ENCODE data around the gene VGLL3.
"Not testable (repeated sequence)": the region's sequence is repeated elsewhere in the genome, so short reads cannot be mapped to it uniquely, and the experiment has no call there.

VGLL3 gene

DNA sequence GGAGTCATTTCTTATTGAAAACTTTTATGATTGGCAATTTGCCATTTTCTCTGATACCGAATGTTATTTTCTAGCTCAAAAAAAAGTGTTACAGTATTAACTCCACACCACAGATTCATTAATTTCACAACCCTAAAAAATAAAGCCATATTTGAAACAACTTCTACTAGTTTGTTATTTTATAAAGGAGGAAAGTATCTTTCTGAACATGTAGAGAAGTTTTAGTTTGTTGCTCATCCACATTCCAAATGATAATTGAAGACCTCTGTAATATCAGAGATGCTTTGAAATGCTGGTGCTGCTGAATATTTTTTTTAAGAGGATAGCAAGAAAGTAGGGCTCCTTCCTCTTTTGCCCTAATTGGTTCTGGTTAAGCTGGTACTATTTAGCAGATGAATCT is 1.9 kb downstream of the VGLL3 start:
- DNase-seq = no peak

DNA sequence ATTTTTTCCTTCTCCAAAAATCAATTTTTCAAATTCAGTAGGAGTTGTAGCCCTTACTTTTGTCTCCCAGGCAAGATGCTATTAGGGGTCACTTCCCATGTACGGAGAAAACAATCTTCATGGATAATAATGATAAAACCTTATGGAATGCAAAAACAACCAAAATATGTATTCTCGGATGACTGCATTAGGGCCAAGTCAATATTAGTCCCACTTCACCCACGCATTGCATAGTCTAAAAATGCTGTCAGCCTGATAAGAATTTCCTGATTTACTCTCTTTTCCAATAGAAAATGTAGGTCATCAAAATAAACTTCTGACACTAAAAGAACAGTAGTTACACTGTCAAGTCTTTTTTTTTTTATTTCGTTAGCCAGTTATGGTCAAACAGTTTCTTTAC is 2.7 kb downstream of the VGLL3 start:
- no peak for DNase-seq

DNA sequence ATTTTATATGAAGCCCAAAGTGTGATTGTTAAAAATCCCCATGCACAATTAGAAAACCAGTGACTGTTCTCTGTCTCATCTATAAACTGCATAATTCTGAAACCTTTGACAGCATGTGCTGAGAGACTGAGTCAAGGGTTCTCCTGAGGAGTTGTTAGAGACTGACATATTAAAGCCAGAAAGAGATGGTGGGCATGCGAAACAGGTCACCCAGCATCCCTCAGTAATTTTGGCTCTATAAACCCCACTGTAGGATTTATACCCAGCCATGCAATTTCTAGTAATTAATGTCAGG is 3.6 kb downstream of the VGLL3 start:
- DNase-seq = no peak

DNA sequence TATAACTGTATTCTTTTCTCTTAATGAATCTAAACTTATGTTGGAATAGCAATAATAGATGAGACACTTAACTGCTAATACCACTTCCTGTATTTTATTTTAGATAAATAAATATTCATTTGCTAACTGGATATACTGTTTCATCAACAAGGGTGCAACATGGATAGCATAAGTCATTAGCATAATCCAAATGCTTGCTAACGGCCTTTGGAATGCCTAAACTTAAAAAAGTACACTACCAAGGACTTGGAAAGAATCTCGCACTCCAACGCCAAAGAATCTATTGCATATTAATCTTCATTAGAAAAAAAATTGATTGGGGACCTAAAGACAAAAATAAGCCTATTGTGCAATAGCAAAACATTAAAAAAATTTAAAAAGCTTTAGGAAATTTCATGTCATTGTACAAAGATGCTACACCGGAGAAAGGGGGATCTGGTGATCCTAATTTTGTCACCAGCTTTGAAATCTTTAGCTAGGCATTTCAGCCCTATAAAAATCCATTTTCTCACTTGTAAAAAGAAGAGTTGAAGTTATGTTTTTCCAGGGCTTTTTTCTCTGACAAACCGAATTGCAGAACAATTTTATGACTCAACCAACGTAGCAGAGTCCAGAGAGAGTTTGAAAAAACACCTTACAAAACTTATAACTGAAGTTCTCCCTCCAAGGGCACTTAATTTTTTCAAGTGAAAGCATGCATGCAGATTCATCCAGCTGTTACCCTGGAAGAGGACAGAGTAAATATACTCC is 4.1 kb downstream of the VGLL3 start:
- no peak for DNase-seq

DNA sequence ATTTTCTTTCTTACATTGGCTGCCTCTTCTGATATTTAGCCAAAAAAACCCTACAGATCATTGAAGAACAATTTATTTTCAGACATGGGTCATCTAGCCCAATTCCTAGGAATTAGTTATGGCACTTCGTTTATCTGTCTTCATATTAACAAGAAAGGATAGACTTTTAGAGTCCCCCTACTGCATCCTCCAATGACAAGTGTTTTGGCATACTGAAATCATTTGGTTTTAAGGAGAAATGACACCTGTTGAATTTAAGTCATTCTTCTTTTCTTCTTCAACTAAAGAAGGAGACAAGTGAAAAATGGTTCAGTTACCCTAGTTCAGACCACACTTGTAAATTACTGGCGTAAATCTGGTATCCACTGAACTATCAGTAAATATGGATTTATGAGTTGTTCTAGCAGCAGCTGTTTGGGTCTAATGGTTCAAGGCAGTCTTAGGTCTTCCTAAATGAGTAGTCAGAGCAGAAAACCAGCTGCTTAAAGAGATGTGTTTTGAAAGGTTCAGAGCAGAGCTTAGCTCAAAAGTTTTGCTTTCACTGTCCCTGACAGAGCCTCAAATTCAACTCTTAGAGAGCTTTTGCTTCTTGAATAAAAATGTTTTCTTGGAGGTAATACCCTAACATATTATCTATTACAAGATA is 5.6 kb downstream of the VGLL3 start:
- DNase-seq = no peak

DNA sequence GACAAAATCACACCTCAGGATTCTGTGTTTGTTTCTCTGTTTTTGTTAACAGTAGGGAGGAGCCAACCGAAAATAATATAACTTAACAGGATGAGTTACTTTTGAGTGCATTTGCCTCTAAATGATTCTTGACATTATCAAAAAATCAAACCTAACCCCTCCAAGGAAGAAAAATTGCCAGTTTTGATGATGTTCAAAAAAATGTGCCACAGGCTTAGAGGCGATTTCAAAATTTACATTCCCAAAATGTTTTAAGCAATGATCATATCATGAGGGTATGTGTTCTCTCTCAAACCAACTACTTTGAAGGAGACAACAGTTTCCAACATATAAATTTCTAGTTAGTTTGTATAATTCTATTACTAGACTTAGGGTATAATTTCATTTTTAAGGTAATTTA is 6.7 kb downstream of the VGLL3 start:
- DNase-seq = no peak

DNA sequence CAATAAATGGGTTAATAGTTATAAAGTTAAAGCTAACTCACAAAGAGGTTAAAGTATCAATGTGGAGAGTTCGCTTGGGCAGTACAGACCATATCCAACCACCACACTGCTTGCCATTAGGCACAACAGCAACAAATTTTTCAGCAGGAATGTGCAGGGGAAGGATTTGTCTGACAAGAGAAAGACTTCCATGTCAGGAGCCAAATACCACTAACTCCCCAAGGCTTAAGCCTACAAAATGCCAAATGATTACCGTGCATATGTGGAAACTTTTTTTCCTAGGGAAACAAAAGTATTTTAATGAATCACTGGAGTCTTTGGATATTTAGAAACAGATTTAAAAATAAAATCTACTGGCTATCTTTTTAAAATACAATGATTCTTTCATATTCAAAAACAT is 8.1 kb downstream of the VGLL3 start:
- DNase-seq = no peak

DNA sequence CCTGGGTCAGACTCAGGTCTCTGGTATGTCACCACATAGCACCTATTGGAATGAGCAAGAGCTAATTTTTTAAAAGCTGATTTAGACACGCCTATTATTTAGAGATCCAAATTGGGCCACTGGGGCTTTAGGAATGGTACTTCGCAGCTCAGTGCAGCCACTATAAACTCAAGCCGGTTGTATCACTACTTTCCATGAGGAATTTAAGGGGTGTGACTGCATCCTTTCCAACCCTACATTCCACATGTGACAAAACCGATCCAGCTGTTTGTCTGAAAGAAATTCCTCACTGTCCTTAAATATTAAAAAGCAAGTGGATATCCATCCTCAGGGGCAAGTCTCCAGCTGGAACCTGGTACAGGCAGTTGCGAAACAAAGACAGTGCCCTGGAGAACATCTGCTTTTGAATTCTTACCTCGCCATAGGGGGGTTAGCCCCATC is 12.8 kb downstream of the VGLL3 start:
- no peak for DNase-seq

DNA sequence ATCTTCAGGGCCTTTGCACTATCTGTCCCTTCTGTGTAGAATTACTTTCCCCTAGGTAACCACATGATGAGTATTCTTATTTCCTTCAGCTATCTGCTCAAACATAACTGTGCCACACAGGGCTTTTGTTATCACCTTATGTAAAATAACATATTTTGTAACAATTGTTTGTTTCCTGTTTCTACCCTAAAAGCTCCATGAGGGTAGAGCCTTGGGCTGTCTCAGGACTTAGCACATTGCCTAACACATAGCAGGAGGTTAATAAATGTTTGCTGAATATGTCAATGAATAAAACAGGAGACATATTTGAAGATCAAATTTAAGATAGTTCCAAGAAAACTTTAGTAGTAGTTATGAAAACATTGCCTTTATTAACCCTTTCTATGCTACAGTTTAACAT is 14.7 kb downstream of the VGLL3 start:
- no peak for DNase-seq

DNA sequence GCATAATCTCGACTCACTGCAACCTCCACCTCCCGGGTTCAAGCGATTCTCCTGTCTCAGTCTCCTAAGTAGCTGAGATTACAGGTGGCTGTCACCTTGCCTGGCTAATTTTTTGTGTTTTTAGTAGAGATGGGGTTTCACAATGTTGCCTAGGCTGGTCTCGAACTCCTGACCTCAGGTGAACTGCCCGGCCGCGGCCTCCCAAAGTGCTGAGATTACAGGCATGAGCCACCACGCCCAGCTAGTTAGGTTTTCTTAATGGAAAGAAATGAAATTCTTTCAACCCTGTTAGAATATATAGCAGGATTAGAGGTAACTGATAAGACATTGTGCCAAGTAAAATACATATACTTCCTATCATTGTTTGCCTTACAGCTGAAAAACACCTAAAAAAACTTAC is 16.8 kb downstream of the VGLL3 start:
- not testable (repeated sequence) for DNase-seq

DNA sequence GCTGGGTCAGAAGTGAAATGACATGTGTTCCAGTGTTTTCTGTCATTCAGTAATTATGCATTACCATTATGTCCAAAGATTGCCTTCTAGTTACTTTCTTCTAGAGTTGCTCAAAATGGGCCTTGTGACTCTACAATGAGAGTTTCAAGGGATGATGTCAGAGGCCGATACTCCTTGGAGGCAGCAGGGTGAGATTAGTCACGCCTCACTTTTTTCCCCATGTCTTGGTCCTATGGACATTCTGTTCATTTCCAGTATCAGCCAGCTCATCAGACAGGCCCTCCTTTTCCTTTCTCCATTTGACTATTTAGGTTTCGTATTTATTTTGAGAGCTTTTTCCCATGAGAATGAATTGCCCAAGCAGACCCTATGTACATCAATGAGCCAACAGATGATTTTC is 17.5 kb downstream of the VGLL3 start:
- DNase-seq = no peak

DNA sequence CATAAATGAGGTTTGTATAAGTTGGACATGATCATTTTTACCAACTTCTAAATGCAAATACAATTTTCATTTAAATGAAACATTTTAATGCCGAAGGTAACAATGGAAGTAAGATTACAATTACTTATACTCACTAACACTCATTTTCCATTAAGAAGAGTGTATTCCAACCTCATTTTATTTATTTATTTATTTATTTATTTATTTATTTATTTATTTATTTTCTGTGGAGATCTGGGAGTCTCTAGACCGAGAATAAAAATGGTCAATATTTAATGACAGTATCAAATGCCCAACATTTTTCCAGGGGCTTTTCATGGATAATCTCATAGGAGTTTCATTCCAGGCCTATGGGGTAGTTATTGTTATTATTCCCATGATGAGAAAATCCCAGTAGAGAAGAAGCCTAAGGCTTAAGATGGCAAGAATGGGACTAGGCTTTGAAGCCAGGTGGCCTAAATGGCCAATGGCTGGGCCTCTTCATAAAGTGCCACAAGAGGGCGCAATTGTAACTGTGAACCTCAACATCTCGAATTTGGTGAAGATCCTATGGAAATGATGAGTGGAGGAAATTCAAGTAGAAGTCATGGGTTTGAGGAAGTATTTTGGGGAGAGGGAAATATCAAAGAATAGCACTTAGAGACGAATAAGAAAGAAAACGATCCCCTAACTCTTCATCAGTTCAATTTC is 21.3 kb downstream of the VGLL3 start:
- DNase-seq = no peak

DNA sequence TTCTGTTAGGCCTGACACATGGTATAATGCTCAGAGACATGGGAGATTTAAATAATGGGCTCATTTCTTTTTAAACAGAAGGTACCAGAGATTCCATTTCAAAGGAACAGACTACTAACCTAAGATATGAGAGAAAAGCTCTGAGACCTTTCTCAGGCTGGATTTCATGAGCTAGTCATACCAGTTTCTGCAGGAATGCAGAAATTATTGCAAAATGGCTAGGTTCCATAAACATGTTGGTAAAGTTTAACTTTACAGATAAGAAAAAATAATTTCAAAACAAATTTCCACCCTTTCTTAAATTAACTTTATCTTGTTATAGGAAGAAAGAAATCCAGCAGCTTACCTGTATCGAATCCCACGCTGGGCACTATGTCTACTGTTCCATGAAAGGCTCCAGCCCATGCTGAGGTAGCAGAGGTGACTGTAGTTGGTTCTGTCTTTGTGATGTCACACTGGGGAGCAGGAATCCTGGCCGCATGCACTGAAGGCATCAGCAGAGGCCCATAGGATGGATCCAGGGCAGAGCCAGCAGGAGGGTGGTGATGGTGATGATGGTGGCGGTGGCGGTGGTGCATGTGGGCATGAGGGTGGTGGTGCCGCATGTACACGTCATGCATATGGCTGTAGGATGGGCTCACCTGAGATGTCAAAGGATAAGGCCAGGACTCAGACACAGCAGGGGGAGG is 22.6 kb downstream of the VGLL3 start:
- DNase-seq = no peak

DNA sequence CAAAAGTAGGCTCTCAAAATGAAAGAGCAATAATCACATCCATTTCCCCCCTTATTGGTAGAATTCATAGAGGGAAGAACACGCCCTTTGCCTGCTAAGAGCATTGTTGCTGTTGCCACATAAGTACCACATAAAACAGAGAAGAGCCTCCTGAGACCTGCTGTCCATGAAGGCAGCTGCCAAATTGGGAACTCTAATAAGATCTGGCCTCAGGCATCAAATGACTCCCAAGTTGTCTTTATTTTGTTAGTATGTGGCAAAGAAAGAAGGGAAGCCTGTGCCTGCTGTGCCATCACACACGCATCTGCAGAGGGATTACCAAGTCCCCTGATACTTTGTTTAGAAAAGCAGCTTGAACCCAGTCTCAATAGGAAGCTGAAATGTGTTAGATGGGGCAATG is 23.9 kb downstream of the VGLL3 start:
- no peak for DNase-seq

DNA sequence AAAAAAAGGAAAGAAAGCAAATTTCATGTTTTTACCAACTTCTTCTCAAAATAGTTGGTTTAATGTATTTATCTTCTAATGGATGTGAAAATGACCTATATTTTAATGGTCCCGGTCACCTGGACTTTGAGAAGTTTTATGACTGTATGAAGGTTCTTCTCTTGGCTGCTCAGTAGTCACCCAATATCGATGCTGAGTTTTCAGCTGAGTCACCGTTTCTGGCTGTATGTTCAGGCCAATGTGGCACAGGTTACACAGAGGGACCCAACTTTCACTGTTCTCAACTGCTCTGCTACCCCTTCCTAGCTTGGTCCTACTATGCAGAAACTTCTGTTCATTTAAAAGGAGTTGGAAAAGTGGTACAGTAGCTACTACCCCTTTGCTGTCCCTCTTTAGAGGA is 25.8 kb downstream of the VGLL3 start:
- no peak for DNase-seq

DNA sequence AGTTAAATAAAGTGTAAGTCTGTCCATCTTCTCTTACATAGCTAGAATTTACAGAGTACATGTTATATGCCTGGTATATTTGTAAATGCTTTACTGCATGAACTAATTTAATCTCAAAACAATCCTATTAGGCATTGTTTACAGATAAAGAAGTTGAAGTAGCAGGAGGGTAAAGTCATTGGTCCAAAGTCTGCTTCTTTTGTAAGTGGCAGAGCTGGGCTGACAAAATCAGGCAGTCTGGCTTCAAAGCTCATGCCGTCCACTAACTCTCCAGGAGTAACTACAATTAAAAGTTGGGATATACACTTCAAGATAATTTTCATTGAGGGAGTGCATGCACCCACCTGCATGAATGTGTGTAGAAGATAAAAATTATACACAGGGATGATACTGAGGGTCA is 27.3 kb downstream of the VGLL3 start:
- no peak for DNase-seq

DNA sequence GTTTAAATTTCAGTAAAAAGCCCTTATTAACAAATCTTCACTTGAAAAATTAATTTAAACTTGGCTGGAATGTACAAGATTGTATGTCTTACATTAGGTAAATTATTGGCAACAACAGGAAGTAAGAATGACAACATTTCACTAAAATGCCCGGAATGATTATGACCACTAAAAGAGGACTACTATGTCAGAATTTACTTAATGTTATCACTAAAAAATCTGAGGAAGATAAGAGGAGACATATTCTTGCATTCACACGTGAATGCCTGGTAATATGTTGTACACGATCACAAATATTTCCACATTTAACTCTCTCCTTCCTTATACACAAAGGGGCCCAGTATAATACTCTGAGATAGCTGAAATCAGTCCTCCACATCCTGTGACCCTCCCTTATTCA is 29.7 kb downstream of the VGLL3 start:
- DNase-seq = no peak

DNA sequence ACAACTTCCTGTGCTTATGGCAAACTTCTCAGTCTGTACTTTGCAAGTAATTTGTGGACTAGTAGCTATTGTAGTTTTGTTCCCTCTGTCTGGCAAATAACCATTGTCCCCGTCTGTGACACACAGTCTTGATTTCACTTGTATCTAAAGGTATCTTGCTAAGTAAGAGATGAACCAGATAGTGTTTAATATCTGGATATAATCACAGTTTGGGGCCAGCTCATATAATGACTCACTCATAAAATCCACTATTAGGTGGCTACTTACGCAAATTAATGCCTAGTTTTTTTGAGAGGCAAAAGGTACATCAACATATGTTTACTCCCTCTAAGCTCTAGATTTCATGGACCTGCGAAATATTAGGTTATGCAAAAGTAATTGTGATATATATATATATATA is 30.4 kb downstream of the VGLL3 start:
- no peak for DNase-seq

DNA sequence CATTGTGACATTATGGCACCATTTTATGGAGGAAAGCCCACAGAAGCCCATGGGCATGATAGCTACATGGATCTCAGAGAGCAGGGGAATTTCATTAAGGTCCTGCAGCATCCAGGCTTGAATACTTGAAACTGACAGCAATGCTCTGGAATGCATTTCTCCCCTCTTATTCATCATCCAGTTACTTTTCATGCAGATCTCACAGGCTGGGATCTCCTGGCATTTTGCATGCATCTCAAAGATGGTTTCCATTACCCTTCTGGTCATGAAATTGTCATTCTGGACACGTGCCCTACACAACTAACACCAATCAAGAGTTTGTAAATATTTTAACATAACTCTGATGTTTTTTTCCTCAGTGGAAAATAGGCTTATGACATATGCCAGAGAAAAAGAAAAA is 32.4 kb downstream of the VGLL3 start:
- DNase-seq = no peak

DNA sequence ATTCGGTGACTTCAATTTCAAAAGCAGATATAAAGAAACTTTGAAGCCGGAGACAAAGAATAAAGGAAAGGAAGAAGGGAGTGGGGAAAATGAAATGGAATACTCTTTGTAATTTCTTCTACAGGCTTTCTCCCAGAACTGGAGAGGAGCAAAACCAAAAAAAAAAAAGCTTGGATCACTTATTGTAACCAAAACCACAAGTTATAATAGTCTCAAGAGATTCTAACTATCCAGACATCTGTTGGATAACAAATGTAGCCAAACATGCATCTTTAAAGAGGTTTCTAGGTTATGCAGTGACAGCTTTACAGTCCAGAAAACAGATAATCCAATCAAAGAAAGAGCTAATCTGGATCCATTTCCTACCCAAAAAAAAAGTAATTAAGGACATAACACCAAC is 36.2 kb downstream of the VGLL3 start:
- no peak for DNase-seq

DNA sequence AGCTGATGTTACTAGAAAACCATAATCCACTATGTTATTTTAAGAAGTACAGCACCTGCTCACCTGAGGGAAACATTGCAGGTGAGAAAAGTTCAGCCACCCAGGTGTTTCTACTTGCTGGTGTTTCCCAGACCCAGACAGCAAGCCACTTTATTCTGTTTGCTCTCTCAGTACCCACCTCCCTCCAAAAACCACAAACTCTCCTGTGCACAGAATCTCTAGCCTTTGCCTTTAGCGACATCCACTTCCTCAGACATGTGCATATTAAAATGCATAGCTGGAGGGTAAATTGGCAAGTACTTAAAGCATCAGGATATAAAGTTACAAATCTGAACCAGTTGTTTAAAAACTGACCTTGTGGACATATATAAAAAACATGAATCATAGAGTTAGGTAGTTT is 36.7 kb downstream of the VGLL3 start:
- no peak for DNase-seq

DNA sequence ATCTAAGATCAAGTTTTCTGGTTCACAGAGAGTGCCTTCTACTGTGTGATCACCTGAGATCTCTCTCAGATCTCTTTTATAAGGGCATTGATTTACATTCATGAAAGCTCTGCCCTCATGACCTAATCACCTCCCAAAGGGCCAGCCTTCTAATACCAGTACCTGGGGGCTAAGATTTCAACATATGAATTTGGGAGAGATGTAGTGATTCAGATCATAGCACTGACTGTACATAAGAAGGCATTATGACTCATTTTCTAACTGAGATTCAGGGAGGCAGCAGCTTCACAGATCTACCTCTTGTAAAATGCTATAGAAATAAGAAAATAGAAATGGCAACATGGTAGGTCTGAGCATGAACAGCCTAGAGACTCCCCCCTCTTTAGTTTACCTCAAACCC is 39.6 kb downstream of the VGLL3 start:
- DNase-seq = no peak

DNA sequence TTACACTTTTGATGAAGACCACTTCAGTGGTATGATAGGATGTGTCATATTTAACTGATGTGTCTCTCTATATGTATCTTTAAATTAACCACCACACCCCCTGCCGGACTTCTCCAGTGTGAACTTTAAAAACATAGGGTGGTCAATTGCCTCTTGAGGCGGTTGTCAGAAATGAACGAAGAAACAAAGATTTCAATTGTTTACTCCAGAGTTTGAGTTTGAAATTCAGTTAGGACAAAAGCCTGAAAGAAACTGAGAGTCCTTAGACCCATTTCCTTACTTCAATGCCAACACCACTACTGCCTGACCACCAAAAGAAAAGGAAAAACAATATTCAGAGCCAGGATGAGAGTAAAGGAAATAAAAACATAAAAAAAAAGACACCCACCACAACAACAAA is 40.2 kb downstream of the VGLL3 start:
- DNase-seq = no peak

DNA sequence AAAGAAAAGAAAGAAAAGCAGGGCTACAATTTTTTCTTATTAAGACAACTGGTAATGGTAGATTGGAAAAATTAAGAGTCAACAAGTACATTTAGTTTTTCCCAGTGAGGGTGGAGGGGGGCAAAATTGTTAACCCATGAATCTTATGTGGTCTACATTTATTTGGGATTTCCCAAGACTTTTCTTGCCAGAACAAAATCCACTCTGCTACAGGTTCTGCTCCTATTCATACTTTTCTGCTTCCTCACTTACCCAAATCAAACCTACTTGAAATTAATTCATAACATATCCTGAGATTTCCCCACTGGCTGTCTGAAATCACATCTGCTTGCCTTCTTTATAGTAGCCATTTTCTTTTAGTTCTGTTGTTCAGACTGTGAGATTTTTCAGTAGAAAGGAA is 41.1 kb downstream of the VGLL3 start:
- DNase-seq = no peak

All from activated CD4-positive, alpha-beta T cell treated with anti-CD3 and anti-CD28 coated beads for 1 hour (primary cell).